Large intestine (tissue), 3 donors: Measurements from ENCODE around the gene HRH3. TPM values are rescaled to one million over a fixed set of nuclear protein-coding genes. Genes with fewer than 3 reads are reported as not detected.

Experiments used
- DNase-seq, 2 donors: peaks; one replicate each; pipeline versions ENCODE4 v3.0.0 to v3.0.0-alpha.2; 2013
- H3K27ac ChIP-seq: one replicate; pipeline ENCODE4 v1.5.1; 2013; ENCODE audit warnings: low read length
- H3K27me3 ChIP-seq: 2 replicates; pipeline ENCODE4 v1.6.1; 2013; ENCODE audit warnings: low read length; ENCODE audit not compliant: control insufficient read depth, insufficient read depth
- H3K36me3 ChIP-seq: 2 replicates; pipeline ENCODE4 v1.6.1; 2013; ENCODE audit warnings: low read length; ENCODE audit not compliant: control insufficient read depth, insufficient read depth
- H3K4me1 ChIP-seq: one replicate; pipeline ENCODE4 v1.6.1; 2013; ENCODE audit warnings: low read length; ENCODE audit not compliant: control insufficient read depth, insufficient read depth
- H3K4me3 ChIP-seq: one replicate; pipeline ENCODE4 v1.5.1; 2013; ENCODE audit warnings: low read length
- H3K9me3 ChIP-seq: one replicate; pipeline ENCODE4 v1.6.1; 2013; ENCODE audit warnings: mild to moderate bottlenecking, low read depth, low read length, moderate library complexity; ENCODE audit not compliant: control insufficient read depth
- WGBS: methylation state at CpG from one replicate; pipeline ENCODE4 v1.1.5; 2013; ENCODE audit warnings: low lambda C conversion rate; ENCODE audit not compliant: insufficient coverage; 5-methylcytosine and 5-hydroxymethylcytosine counted together
- polyA plus RNA-seq: library from polyadenylated mRNA; unstranded; fragments of 120-200 nt; gene quantifications from one replicate; pipeline ENCODE4 v1.2.1, GENCODE V29; 2013

The HRH3 gene
- polyA plus RNA-seq, 1 donor, result 0.33 TPM

GRCh38 chr20:62186887-62187866, 32.9 kb downstream of the HRH3 start:
- no peaks in the 10 kb centered on the region for H3K4me1 ChIP-seq
- H3K36me3 ChIP-seq, result peaks cover 12% of the 10 kb centered on the region
- DNase-seq, result peak; percentile 35 to 57
- H3K27ac ChIP-seq, result no peak overlapping the region
- no peak overlapping the region for H3K4me3 ChIP-seq
- no peaks in the 10 kb centered on the region for H3K27me3 ChIP-seq
- H3K9me3 ChIP-seq, result no peaks in the 10 kb centered on the region
- 69% methylated on average over 3 of the region's 13 CpGs for WGBS

DNA sequence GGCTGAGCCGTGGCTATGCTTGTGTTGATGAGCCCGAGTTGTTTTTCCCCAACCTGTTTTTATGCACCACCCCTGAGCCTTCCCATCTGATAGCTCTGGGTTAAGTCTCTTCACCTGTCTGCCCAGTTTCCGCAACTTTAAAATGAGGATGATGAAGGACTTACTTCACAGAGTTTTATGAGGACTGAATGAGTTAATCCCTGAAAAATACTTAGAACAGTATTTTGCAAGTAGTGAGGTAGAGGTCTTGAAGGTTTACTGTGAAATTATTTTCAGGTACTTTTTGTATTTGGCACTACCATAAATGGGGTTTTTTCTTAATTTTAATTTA, 34.0 kb downstream of the HRH3 start:
- H3K9me3 ChIP-seq, result no peaks in the 10 kb centered on the region
- DNase-seq, result no peak
- no peaks in the 10 kb centered on the region for H3K27me3 ChIP-seq
- no peak overlapping the region for H3K4me3 ChIP-seq
- H3K36me3 ChIP-seq, result peaks cover 10% of the 10 kb centered on the region
- no peak overlapping the region for H3K27ac ChIP-seq
- H3K4me1 ChIP-seq, result no peaks in the 10 kb centered on the region
- no CpG with 5 or more reads among the region's 3 CpGs for WGBS

DNA sequence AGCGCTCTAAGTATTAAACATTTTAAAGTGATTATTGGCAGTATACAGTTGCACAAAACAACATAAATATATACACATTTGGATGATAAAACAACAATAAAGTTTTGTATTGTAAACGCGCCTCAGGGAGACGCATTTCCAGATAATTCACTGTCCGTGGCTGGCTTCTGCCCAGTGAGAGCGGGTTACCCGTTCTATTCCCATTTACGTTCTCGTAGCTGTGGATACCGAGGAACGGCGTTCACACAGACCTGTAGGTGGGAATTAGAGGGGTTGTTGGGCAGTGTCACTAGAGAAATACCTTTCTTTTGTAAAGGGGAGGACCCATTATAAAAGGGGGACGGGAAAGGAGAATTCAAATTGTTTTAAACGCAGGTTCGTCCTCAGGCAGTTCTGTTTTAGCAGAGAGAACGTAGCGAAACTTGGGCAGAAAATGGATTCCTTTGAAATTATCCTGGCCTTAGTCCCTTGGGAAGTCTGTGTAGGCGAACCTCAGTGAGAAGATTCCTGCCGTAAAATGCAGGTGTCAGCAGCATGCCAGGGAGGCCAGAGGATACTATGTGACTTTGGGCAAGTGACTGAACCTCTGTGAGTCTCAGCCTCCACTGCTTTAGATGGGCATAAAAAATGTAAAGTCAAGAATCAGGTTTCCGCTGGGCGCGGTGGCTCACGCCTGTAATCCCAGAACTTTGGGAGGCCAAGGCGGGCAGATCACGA, 36.5 kb downstream of the HRH3 start:
- Histone ChIP-seq H3K27ac (no peak overlapping the region), H3K36me3 (peaks cover 13% of the 10 kb centered on the region), H3K4me1 (no peaks in the 10 kb centered on the region), H3K4me3 (peak overlapping the region; percentile 84), H3K27me3 (no peaks in the 10 kb centered on the region), H3K9me3 (no peaks in the 10 kb centered on the region)
- no peak for DNase-seq
- 0% methylated on average over 1 of the region's 25 CpGs for WGBS

GRCh38 chr20:62182469-62183425, 37.3 kb downstream of the HRH3 start, which contains the start of gene MTG2:
TSS of gene MTG2 (plus strand) at chr20:62183028. CDS start at chr20:62193421, 10,393 bp downstream.
- Histone ChIP-seq H3K4me3 (peak within 1 kb of the TSS; percentile 84), H3K27ac (peak within 1 kb of the TSS; percentile 93), H3K9me3 (no peaks in the 10 kb centered on the region), H3K36me3 (peaks cover 15% of the 10 kb centered on the region), H3K27me3 (no peaks in the 10 kb centered on the region), H3K4me1 (no peaks in the 10 kb centered on the region)
- no CpG with 5 or more reads among the region's 96 CpGs for WGBS
- DNase-seq, result peak; percentile 96 to 97

GRCh38 chr20:62181808-62182207, 38.3 kb downstream of the HRH3 start:
- no peak for DNase-seq
- no peaks in the 10 kb centered on the region for H3K9me3 ChIP-seq
- H3K4me3 ChIP-seq, result peak overlapping the region; percentile 84
- WGBS, result no CpG with 5 or more reads among the region's 2 CpGs
- H3K27me3 ChIP-seq, result no peaks in the 10 kb centered on the region
- H3K4me1 ChIP-seq, result no peaks in the 10 kb centered on the region
- H3K27ac ChIP-seq, result no peak overlapping the region
- H3K36me3 ChIP-seq, result peaks cover 16% of the 10 kb centered on the region

GRCh38 chr20:62179162-62179504, 40.9 kb downstream of the HRH3 start:
- DNase-seq, result no peak
- Histone ChIP-seq H3K36me3 (peaks cover 33% of the 10 kb centered on the region), H3K9me3 (no peaks in the 10 kb centered on the region), H3K4me3 (no peak overlapping the region), H3K4me1 (no peaks in the 10 kb centered on the region), H3K27me3 (no peaks in the 10 kb centered on the region), H3K27ac (no peak overlapping the region)
- WGBS, result 100% methylated on average over 1 of the region's 14 CpGs

DNA sequence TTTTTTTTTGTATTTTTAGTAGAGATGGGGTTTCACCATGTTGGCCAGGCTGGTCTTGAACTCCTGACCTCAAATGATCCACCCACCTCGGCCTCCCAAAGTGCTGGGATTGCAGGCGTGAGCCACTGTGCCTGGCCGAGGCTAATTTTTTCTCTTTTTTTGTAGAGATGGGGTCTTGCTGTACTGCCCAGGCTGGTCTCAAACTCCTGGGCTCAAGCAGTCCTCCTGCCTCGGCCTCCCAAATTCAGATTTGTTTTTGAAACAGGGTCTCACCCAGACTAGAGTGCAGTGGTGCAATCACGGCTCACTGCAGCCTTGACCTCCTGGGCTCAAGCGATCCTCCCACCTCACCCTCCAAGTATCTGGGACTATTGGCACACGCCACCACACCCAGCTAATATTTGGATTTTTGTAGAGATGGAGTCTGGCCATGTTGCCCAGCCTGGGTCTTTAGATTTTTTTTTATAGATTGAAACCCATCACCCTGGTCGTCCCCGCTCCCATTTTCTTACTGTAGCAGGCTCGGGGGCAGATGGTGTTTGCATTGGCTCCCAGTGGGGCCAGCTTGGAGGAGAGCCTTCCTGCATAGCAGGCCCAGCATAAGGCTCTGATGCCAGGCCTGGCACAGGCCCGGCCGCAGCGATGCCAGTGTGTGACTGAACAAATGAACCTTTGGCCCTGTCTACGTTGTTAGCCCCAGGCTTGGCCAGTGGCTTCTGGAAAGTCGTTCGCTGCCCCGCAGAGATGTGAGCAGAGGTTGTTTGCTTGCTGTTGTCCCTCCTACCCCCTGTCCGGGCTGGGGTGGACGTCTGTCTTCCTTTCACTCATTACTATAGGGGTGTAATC, 41.5 kb downstream of the HRH3 start:
- H3K36me3 ChIP-seq, result peaks cover 36% of the 10 kb centered on the region
- H3K4me3 ChIP-seq, result no peak overlapping the region
- H3K9me3 ChIP-seq, result no peaks in the 10 kb centered on the region
- no peak for DNase-seq
- H3K27me3 ChIP-seq, result no peaks in the 10 kb centered on the region
- 100% methylated on average over 2 of the region's 19 CpGs for WGBS
- no peaks in the 10 kb centered on the region for H3K4me1 ChIP-seq
- H3K27ac ChIP-seq, result no peak overlapping the region

DNA sequence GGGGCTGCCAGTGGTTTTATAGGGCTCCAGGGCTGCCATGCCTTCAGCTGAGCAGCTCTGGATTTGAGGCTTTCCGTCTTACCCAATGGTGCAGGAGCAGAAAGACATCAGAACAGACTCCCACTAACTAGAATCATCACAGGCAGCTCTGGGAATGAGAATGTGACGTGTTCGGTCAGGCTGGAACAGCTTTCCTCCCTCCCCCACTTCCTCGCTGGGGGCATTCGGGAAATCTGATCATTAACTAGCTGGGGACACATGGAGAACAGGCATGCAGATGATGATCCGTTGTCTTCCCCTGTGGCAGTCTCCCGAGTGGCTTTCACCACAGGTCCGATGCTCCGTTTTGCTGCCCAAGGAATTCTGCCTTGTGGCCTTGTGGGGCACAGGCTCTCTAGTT, 42.8 kb downstream of the HRH3 start:
- H3K27ac ChIP-seq, result no peak overlapping the region
- WGBS, result 92% methylated on average over 2 of the region's 9 CpGs
- no peaks in the 10 kb centered on the region for H3K27me3 ChIP-seq
- peaks cover 43% of the 10 kb centered on the region for H3K36me3 ChIP-seq
- no peaks in the 10 kb centered on the region for H3K4me1 ChIP-seq
- DNase-seq, result no peak
- no peak overlapping the region for H3K4me3 ChIP-seq
- H3K9me3 ChIP-seq, result no peaks in the 10 kb centered on the region

- Histone ChIP-seq H3K9me3 (no peaks in the 10 kb centered on the region), H3K4me1 (no peaks in the 10 kb centered on the region), H3K27ac (no peak overlapping the region), H3K36me3 (peaks cover 43% of the 10 kb centered on the region), H3K27me3 (no peaks in the 10 kb centered on the region), H3K4me3 (no peak overlapping the region)
- no peak for DNase-seq
- 80% methylated on average over 1 of the region's 15 CpGs for WGBS
Observed at GRCh38 chr20:62176866-62177265, 43.2 kb downstream of the HRH3 start.
